GM12892 (cell line): Measurements from ENCODE around the gene TEAD1.
A peak's percentile ranks its signal among the peaks of the same experiment; 100 is the strongest.
"Not testable (repeated sequence)": the region's sequence is repeated elsewhere in the genome, so short reads cannot be mapped to it uniquely, and the experiment has no call there.

Experiments used
- DNase-seq: peaks from one replicate; pipeline ENCODE4 v3.0.0; 2011; ENCODE audit not compliant: insufficient read length
- FAIRE-seq: peaks from 2 replicates; lab custom pipeline; 2011; peaks lifted over from hg19 to GRCh38; lab: Jason Lieb, UNC
- POLR2A ChIP-seq: IDR thresholded peaks from 2 replicates; pipeline ENCODE4 v1.6.1; 2011; ENCODE audit warnings: low read depth, low read length, control low read depth
- POLR2AphosphoS5 ChIP-seq: IDR thresholded peaks from 2 replicates; pipeline ENCODE4 v1.6.1; 2011; ENCODE audit warnings: low read depth, low read length, control low read depth
- TAF1 ChIP-seq: IDR thresholded peaks from 2 replicates; pipeline ENCODE4 v1.6.1; 2011; ENCODE audit warnings: low read depth, mild to moderate bottlenecking, control low read depth, low read length, borderline replicate concordance

TEAD1 gene

GRCh38 chr11:12754021-12754420, 79.8 kb downstream of the TEAD1 start:
- FAIRE-seq (no peak), DNase-seq (no peak)
- TF ChIP-seq POLR2AphosphoS5: no peak
- no peak for TF ChIP-seq POLR2A
- no peak for TF ChIP-seq TAF1

GRCh38 chr11:12754582-12755234, 80.5 kb downstream of the TEAD1 start:
- TF ChIP-seq TAF1 (no peak), POLR2A (no peak), POLR2AphosphoS5 (no peak)
- DNase-seq (no peak), FAIRE-seq (no peak)

- no peak for TF ChIP-seq POLR2A
- TF ChIP-seq POLR2AphosphoS5: no peak
- TF ChIP-seq TAF1: no peak
- DNase-seq (no peak), FAIRE-seq (peak; percentile 5)
These were observed 81.6 kb downstream of the TEAD1 start for GRCh38 chr11:12755510-12756453.

GRCh38 chr11:12756454-12756806, 82.2 kb downstream of the TEAD1 start:
- TF ChIP-seq POLR2A (no peak), TAF1 (no peak), POLR2AphosphoS5 (no peak)
- FAIRE-seq: peak; percentile 38
- DNase-seq: no peak

GRCh38 chr11:12756867-12757266, 82.6 kb downstream of the TEAD1 start:
- no peak for DNase-seq
- no peak for TF ChIP-seq TAF1
- TF ChIP-seq POLR2A: no peak
- TF ChIP-seq POLR2AphosphoS5: no peak
- no peak for FAIRE-seq

GRCh38 chr11:12757416-12757815, 83.2 kb downstream of the TEAD1 start:
- TF ChIP-seq POLR2A: no peak
- TF ChIP-seq TAF1: no peak
- no peak for TF ChIP-seq POLR2AphosphoS5
- no peak for FAIRE-seq
- DNase-seq: no peak

GRCh38 chr11:12758117-12758516, 83.9 kb downstream of the TEAD1 start:
- DNase-seq, FAIRE-seq: not testable (repeated sequence)

- TF ChIP-seq POLR2A (no peak), POLR2AphosphoS5 (no peak), TAF1 (no peak)
- DNase-seq (no peak), FAIRE-seq (peak; percentile 24)
These were observed 86.8 kb downstream of the TEAD1 start for GRCh38 chr11:12761029-12761428.

GRCh38 chr11:12762278-12762677, 88.1 kb downstream of the TEAD1 start:
- DNase-seq (no peak), FAIRE-seq (no peak)
- no peak for TF ChIP-seq POLR2A
- TF ChIP-seq TAF1: no peak

GRCh38 chr11:12762696-12763324, 88.6 kb downstream of the TEAD1 start:
- DNase-seq (no peak), FAIRE-seq (no peak)
- TF ChIP-seq TAF1 (no peak), POLR2A (no peak), POLR2AphosphoS5 (no peak)

- no peak for TF ChIP-seq POLR2AphosphoS5
- no peak for TF ChIP-seq POLR2A
- no peak for TF ChIP-seq TAF1
- DNase-seq (no peak), FAIRE-seq (no peak)
These were observed 90.1 kb downstream of the TEAD1 start for GRCh38 chr11:12764187-12764914.
